Measurements from ENCODE around the gene NMRK1. TPM values are rescaled to one million over a fixed set of nuclear protein-coding genes. Genes with fewer than 3 reads are reported as not detected.

NMRK1 gene
- total and polyA plus RNA-seq, 8 donors, result 1.2 to 73.3 (median 19.3) TPM

DNA sequence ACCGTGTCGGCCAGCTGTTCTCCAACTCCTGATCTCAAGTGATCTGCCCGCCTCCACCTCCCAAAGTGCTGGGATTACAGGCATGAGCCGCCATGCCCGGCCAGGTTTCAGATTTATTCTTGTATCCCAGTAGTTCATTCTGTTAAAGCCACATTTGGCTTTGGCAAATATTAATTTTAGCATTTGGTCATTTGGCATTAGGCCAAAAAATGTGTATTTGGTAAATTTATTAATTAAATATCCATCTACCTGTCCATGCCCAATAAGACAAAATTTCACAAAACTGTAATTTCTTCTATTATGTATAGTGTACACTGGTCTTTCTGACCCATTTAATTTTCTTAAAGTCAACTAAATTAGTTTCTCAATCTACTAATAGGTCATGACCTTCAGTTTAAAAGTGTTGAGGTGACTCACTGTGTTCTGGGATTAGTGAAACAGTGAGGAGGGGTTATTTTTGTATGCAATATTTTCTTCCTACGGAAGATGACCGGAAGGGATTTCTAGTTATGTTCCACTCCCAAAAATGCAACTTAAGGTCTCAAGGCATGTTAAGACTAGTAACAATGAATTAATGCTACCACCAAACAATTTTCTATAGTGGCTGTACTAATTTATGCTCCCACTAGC is 21.4 kb upstream of the NMRK1 start:
- WGBS, 5 donors, result 86 to 95% (median 92%) methylated on average over 7 of the region's 7 CpGs
- Histone ChIP-seq H3K4me1 (peaks cover 0 to 96% (median 49%) of the 10 kb centered on the region in 4 donors), H3K27me3 (no peaks in the 10 kb centered on the region), H3K9me3 (no peaks in the 10 kb centered on the region), H3K27ac (peak overlapping the region in 4 of 5 donors; percentile 22 to 74 (median 59)), H3K4me3 (no peak overlapping the region), H3K36me3 (no peaks in the 10 kb centered on the region)
- no peak for DNase-seq
- intact Hi-C loops (cut with DNase I; ENCODE audit: low total_unique reads), result no loop called here
- no peak for TF ChIP-seq POLR2AphosphoS5 (IDR thresholded peaks at IDR 0.05)
- no peak for TF ChIP-seq EP300 (IDR thresholded peaks at IDR 0.05)
- TF ChIP-seq, protein P1, sequence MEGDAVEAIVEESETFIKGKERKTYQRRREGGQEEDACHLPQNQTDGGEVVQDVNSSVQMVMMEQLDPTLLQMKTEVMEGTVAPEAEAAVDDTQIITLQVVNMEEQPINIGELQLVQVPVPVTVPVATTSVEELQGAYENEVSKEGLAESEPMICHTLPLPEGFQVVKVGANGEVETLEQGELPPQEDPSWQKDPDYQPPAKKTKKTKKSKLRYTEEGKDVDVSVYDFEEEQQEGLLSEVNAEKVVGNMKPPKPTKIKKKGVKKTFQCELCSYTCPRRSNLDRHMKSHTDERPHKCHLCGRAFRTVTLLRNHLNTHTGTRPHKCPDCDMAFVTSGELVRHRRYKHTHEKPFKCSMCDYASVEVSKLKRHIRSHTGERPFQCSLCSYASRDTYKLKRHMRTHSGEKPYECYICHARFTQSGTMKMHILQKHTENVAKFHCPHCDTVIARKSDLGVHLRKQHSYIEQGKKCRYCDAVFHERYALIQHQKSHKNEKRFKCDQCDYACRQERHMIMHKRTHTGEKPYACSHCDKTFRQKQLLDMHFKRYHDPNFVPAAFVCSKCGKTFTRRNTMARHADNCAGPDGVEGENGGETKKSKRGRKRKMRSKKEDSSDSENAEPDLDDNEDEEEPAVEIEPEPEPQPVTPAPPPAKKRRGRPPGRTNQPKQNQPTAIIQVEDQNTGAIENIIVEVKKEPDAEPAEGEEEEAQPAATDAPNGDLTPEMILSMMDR (IDR thresholded peaks at IDR 0.05), result no peak
- TF ChIP-seq POLR2A (IDR thresholded peaks at IDR 0.05), result no peak

- DNase-seq, result peak; percentile 45 to 49
- intact Hi-C loops (cut with DNase I; ENCODE audit: low total_unique reads), result no loop called here
- Histone ChIP-seq H3K27ac (peak overlapping the region in 4 of 5 donors; percentile 22 to 74 (median 59)), H3K4me3 (no peak overlapping the region), H3K9me3 (no peaks in the 10 kb centered on the region), H3K27me3 (no peaks in the 10 kb centered on the region), H3K4me1 (peaks cover 0 to 96% (median 51%) of the 10 kb centered on the region in 4 donors), H3K36me3 (no peaks in the 10 kb centered on the region)
- TF ChIP-seq POLR2A (IDR thresholded peaks at IDR 0.05) (no peak), EP300 (IDR thresholded peaks at IDR 0.05) (no peak), POLR2AphosphoS5 (IDR thresholded peaks at IDR 0.05) (peak in 2 of 3 donors; percentile 24 to 26)
- TF ChIP-seq, protein P1 (IDR thresholded peaks at IDR 0.05), result no peak
- 53 to 69% (median 61%) methylated on average over 4 of the region's 4 CpGs for WGBS, 5 donors
Observed at GRCh38 chr9:75108571-75108970, 20.6 kb upstream of the NMRK1 start.

DNA sequence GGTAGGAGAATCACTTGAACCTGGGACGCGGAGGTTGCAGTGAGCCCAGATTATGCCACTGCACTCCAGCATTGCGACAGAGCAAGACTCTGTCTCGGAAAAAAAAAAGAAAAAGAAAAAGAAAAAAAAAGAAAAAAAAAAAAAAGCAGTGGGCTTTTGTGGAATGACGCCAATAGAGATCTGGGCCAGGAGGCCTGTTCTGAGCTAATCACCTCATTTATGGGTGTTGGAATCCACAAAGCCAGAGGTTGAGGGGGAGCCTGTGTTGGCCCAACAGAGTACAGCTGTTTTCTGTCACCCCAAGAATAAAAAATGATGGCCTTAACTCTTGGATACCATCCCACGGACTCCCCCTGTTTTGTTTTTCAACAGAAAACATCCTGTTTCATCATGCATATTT is 18.9 kb upstream of the NMRK1 start:
- peak overlapping the region in 3 of 5 donors; percentile 38 to 74 (median 59) for H3K27ac ChIP-seq
- DNase-seq, result peak in 1 of 2 donors; percentile 66
- TF ChIP-seq POLR2AphosphoS5 (IDR thresholded peaks at IDR 0.05) (no peak), POLR2A (IDR thresholded peaks at IDR 0.05) (no peak), EP300 (IDR thresholded peaks at IDR 0.05) (no peak)
- TF ChIP-seq, protein P1 (IDR thresholded peaks at IDR 0.05), result no peak

GRCh38 chr9:75105841-75106240 is 17.9 kb upstream of the NMRK1 start:
- peaks cover 0 to 7% (median 0%) of the 10 kb centered on the region in 4 donors for H3K36me3 ChIP-seq
- DNase-seq, result no peak
- WGBS, 5 donors, result 69 to 81% (median 74%) methylated on average over 2 of the region's 2 CpGs
- no peak overlapping the region for H3K4me3 ChIP-seq
- peaks cover 0 to 84% (median 42%) of the 10 kb centered on the region in 4 donors for H3K4me1 ChIP-seq
- H3K27ac ChIP-seq, result peak overlapping the region in 1 of 5 donors; percentile 74
- H3K9me3 ChIP-seq, result no peaks in the 10 kb centered on the region
- H3K27me3 ChIP-seq, result no peaks in the 10 kb centered on the region
- intact Hi-C loops (cut with DNase I; ENCODE audit: low total_unique reads), result no loop called here
- no peak for TF ChIP-seq EP300 (IDR thresholded peaks at IDR 0.05)
- no peak for TF ChIP-seq POLR2A (IDR thresholded peaks at IDR 0.05)
- TF ChIP-seq, protein P1 (IDR thresholded peaks at IDR 0.05), result no peak
- no peak for TF ChIP-seq POLR2AphosphoS5 (IDR thresholded peaks at IDR 0.05)

More for the DNA sequence above, 18.9 kb upstream of the NMRK1 start:
- Histone ChIP-seq H3K9me3 (no peaks in the 10 kb centered on the region), H3K27me3 (no peaks in the 10 kb centered on the region), H3K4me1 (peaks cover 0 to 84% (median 44%) of the 10 kb centered on the region in 4 donors), H3K36me3 (peaks cover 0 to 7% (median 0%) of the 10 kb centered on the region in 4 donors), H3K4me3 (no peak overlapping the region)
- 76 to 81% (median 79%) methylated on average over 6 of the region's 6 CpGs for WGBS, 5 donors
- intact Hi-C loops (cut with DNase I; ENCODE audit: low total_unique reads), result no loop called here

Data from stomach (tissue), 9 donors.